Stimulated activated CD4-positive, alpha-beta T cell treated with anti-CD3 and anti-CD28 coated beads, TNF-alpha, amount 100 ng/mL, for 24 hours (primary cell): Measurements from ENCODE around the gene SEMA4A.
"Not testable (repeated sequence)": the region's sequence is repeated elsewhere in the genome, so short reads cannot be mapped to it uniquely, and the experiment has no call there.

Experiments used
- DNase-seq, 3 experiments: peaks; one replicate each; pipeline ENCODE4 v3.0.0-alpha.2; 2020; ENCODE audit warnings: low read depth in 3 of 3

Gene SEMA4A

GRCh38 chr1:156153362-156153761, at the start of gene SEMA4A:
SEMA4A (plus strand) TSS chr1:156153585; CDS start chr1:156154579, 994 bp downstream.
- no peak for DNase-seq

- DNase-seq, result no peak
These were observed 49.1 kb upstream of the SEMA4A start for GRCh38 chr1:156104065-156104810.

- no peak for DNase-seq
These were observed 48.2 kb upstream of the SEMA4A start for GRCh38 chr1:156104861-156105832.

GRCh38 chr1:156106624-156107488, 46.5 kb upstream of the SEMA4A start:
- DNase-seq, result no peak

GRCh38 chr1:156108057-156108456, 45.3 kb upstream of the SEMA4A start:
- DNase-seq, result no peak

GRCh38 chr1:156108664-156109241, 44.6 kb upstream of the SEMA4A start:
- DNase-seq, result no peak

GRCh38 chr1:156110252-156110651, 43.1 kb upstream of the SEMA4A start:
- no peak for DNase-seq

GRCh38 chr1:156111355-156111962, 41.9 kb upstream of the SEMA4A start:
- DNase-seq, result no peak

GRCh38 chr1:156112276-156113137, 40.9 kb upstream of the SEMA4A start:
- no peak for DNase-seq

GRCh38 chr1:156113282-156113950, 40.0 kb upstream of the SEMA4A start:
- DNase-seq, result no peak

- DNase-seq, result peak; percentile 49 to 80 (median 69)
These were observed 39.1 kb upstream of the SEMA4A start, which contains the start of gene LMNA for GRCh38 chr1:156114101-156114918. LMNA (plus strand) TSS chr1:156114711; CDS start chr1:156114919, 208 bp downstream.

GRCh38 chr1:156114919-156115513, 38.4 kb upstream of the SEMA4A start:
- DNase-seq, result no peak

- no peak for DNase-seq
These were observed 37.6 kb upstream of the SEMA4A start for GRCh38 chr1:156115514-156116374.

- DNase-seq, result not testable (repeated sequence)
These were observed 36.7 kb upstream of the SEMA4A start for GRCh38 chr1:156116731-156117130.

- DNase-seq, result no peak
These were observed 35.8 kb upstream of the SEMA4A start for GRCh38 chr1:156117414-156118176.

GRCh38 chr1:156118177-156118868, 35.1 kb upstream of the SEMA4A start:
- DNase-seq, result no peak
